ENCODE measurements around the gene DQX1. TPM values are rescaled to one million over a fixed set of nuclear protein-coding genes. Genes with fewer than 3 reads are reported as not detected.

The DQX1 gene
- total and polyA plus RNA-seq, 2 experiments from 2014 or later, result 4.0 TPM; not detected in 1

DNA sequence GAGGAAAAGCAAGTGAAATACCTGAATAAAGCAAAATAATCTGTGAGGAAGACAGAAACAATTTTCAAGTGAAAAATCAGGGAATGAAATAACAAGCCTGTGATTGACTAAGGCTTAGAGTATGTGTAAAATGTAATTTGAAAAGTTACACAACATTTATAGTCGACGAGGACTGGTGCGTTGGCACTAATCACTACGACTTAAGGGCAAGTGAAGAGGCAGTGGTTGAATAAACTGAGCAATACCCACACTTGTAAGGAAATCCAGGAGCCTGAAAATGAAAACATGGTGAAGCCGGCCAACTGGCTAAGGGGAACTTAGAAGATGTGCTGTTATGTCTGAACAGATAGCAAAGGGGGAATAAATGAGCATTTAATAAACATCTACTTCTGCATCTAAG, 41.9 kb upstream of the DQX1 start:
- no peaks in the 10 kb centered on the region for H3K27me3 ChIP-seq
- no peaks in the 10 kb centered on the region for H3K9me3 ChIP-seq (ENCODE audit: low read depth)
- no peak for DNase-seq (ENCODE audit: low spot score)
- no peak overlapping the region for H2AFZ ChIP-seq
- no peaks in the 10 kb centered on the region for H3K4me1 ChIP-seq (ENCODE audit: insufficient read depth)
- no peaks in the 10 kb centered on the region for H4K20me1 ChIP-seq (ENCODE audit: insufficient read depth, poor library complexity, severe bottlenecking)
- H3K79me2 ChIP-seq, result no peaks in the 10 kb centered on the region
- H3K4me3 ChIP-seq, result no peak overlapping the region
- no peak overlapping the region for H3K27ac ChIP-seq
- TF ChIP-seq, protein P1, sequence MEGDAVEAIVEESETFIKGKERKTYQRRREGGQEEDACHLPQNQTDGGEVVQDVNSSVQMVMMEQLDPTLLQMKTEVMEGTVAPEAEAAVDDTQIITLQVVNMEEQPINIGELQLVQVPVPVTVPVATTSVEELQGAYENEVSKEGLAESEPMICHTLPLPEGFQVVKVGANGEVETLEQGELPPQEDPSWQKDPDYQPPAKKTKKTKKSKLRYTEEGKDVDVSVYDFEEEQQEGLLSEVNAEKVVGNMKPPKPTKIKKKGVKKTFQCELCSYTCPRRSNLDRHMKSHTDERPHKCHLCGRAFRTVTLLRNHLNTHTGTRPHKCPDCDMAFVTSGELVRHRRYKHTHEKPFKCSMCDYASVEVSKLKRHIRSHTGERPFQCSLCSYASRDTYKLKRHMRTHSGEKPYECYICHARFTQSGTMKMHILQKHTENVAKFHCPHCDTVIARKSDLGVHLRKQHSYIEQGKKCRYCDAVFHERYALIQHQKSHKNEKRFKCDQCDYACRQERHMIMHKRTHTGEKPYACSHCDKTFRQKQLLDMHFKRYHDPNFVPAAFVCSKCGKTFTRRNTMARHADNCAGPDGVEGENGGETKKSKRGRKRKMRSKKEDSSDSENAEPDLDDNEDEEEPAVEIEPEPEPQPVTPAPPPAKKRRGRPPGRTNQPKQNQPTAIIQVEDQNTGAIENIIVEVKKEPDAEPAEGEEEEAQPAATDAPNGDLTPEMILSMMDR (IDR thresholded peaks at IDR 0.05; ENCODE audit: poor library complexity), result no peak
- TF ChIP-seq EZH2 (IDR thresholded peaks at IDR 0.05; ENCODE audit: borderline replicate concordance) (no peak), EZH2phosphoT487 (IDR thresholded peaks at IDR 0.05; ENCODE audit: low read depth, severe bottlenecking, unreplicated experiment) (no peak)
- no peaks in the 10 kb centered on the region for H3K36me3 ChIP-seq (replicated peaks; ENCODE audit: insufficient read depth, low read depth)
- no peaks in the 10 kb centered on the region for H3K9me2 ChIP-seq (replicated peaks; ENCODE audit: insufficient read depth)
- no peak overlapping the region for H3K4me2 ChIP-seq
- 86% methylated on average over 5 of the region's 5 CpGs for WGBS (ENCODE audit: low lambda C conversion rate, missing lambda C conversion rate)

DNA sequence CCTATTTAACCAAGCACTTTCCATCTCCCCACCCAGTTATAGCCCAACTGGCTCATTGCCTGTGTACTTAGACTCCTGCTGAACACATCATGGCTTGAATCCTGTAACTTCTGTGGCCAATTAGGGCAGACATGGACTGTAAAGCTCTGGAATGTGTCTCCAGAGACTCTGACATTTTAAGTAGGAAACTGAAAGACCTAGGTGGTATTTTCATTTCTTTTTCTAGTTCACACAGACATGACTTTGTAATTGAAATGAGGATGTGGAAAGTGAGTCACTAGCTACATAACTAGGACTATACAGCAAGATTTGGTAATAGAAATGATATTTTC, 40.7 kb upstream of the DQX1 start:
- H3K27me3 ChIP-seq, result peaks cover 10% of the 10 kb centered on the region
- no peak overlapping the region for H3K4me2 ChIP-seq
- H2AFZ ChIP-seq, result no peak overlapping the region
- H3K36me3 ChIP-seq (replicated peaks; ENCODE audit: insufficient read depth, low read depth), result no peaks in the 10 kb centered on the region
- no peak for DNase-seq (ENCODE audit: low spot score)
- TF ChIP-seq, protein P1 (IDR thresholded peaks at IDR 0.05; ENCODE audit: poor library complexity), result no peak
- TF ChIP-seq EZH2 (IDR thresholded peaks at IDR 0.05; ENCODE audit: borderline replicate concordance), result no peak
- no peak for TF ChIP-seq EZH2phosphoT487 (IDR thresholded peaks at IDR 0.05; ENCODE audit: low read depth, severe bottlenecking, unreplicated experiment)
- H3K4me1 ChIP-seq (ENCODE audit: insufficient read depth), result no peaks in the 10 kb centered on the region
- H3K27ac ChIP-seq, result no peak overlapping the region
- no peaks in the 10 kb centered on the region for H3K9me3 ChIP-seq (ENCODE audit: low read depth)
- no peaks in the 10 kb centered on the region for H3K9me2 ChIP-seq (replicated peaks; ENCODE audit: insufficient read depth)
- no peaks in the 10 kb centered on the region for H3K79me2 ChIP-seq
- no peaks in the 10 kb centered on the region for H4K20me1 ChIP-seq (ENCODE audit: insufficient read depth, poor library complexity, severe bottlenecking)
- H3K4me3 ChIP-seq, result no peak overlapping the region

DNA sequence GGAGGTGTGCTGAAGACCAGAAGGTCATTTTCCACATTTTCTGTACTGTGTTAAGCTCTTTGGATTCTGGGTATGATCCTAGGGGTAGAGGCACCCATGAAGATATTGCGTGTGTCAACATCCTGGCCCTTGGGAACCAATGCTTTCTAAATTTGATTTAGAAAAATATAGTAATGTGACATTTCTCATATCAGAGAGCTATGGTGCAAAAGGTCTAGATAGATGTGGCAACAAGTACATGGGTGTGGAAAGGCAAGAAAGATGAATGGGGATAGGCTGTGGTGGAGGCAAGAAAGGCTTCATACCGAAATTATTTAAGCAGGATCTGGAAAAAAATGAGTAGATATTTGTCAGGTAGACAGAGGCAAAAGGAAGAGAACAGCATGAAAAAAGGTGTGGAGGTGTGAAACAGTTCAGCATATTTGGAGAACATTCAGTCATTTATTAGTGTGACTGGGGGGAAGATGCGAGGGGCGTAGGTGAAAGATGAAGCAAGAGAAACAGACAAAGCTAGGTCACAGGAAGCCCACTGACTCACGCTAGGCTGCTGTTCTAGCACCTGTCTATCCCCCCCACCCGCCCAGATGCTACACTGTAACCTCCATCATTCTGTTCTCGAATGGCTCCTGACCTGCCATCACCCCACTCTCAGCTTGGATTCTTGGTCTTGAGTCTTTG, 40.2 kb upstream of the DQX1 start:
- Histone ChIP-seq H3K9me2 (replicated peaks; ENCODE audit: insufficient read depth) (no peaks in the 10 kb centered on the region), H4K20me1 (ENCODE audit: insufficient read depth, poor library complexity, severe bottlenecking) (no peaks in the 10 kb centered on the region), H3K4me2 (no peak overlapping the region), H3K4me1 (ENCODE audit: insufficient read depth) (no peaks in the 10 kb centered on the region), H3K27me3 (peaks cover 15% of the 10 kb centered on the region), H2AFZ (no peak overlapping the region), H3K36me3 (replicated peaks; ENCODE audit: insufficient read depth, low read depth) (no peaks in the 10 kb centered on the region), H3K79me2 (no peaks in the 10 kb centered on the region), H3K4me3 (no peak overlapping the region), H3K27ac (no peak overlapping the region), H3K9me3 (ENCODE audit: low read depth) (no peaks in the 10 kb centered on the region)
- TF ChIP-seq, protein P1 (IDR thresholded peaks at IDR 0.05; ENCODE audit: poor library complexity), result no peak
- TF ChIP-seq EZH2 (IDR thresholded peaks at IDR 0.05; ENCODE audit: borderline replicate concordance) (no peak), EZH2phosphoT487 (IDR thresholded peaks at IDR 0.05; ENCODE audit: low read depth, severe bottlenecking, unreplicated experiment) (no peak)
- 80% methylated on average over 7 of the region's 7 CpGs for WGBS (ENCODE audit: low lambda C conversion rate, missing lambda C conversion rate)
- DNase-seq (ENCODE audit: low spot score), result no peak

All from hepatocyte (in vitro differentiated cells).